Measurements from ENCODE around the gene CHST12.
"Not testable (repeated sequence)": the region's sequence is repeated elsewhere in the genome, so short reads cannot be mapped to it uniquely, and the experiment has no call there.

CHST12 gene

DNA sequence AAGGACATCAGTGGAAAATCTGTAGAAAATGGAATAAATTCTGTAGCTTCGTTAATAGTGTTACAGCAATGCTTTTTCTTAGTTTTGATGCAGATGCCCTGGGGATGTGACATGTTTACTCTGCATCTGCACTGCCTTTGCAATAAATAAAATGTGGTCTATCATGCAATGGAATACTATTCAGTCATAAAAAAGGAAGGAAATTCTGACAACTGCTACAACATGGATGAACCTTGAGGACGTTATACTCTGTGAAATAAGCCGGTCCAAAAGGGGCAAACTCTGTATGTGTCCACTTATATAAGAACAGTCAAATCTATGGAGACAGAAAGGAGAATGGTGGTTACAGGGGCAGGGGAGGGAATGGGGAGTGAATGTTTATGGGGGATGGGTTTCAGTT is 59.3 kb downstream of the CHST12 start:
- no peak for DNase-seq (ENCODE audit: low read depth)
- TF ChIP-seq POLR2A (IDR thresholded peaks at IDR 0.05; ENCODE audit: extremely low read depth, insufficient read length): no peak
- TF ChIP-seq, protein P1, sequence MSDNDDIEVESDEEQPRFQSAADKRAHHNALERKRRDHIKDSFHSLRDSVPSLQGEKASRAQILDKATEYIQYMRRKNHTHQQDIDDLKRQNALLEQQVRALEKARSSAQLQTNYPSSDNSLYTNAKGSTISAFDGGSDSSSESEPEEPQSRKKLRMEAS (IDR thresholded peaks at IDR 0.05; ENCODE audit: low read depth, low read length): no peak
- TF ChIP-seq MYC (IDR thresholded peaks at IDR 0.05; ENCODE audit: low read depth, low read length): no peak
- TF ChIP-seq, protein P2, sequence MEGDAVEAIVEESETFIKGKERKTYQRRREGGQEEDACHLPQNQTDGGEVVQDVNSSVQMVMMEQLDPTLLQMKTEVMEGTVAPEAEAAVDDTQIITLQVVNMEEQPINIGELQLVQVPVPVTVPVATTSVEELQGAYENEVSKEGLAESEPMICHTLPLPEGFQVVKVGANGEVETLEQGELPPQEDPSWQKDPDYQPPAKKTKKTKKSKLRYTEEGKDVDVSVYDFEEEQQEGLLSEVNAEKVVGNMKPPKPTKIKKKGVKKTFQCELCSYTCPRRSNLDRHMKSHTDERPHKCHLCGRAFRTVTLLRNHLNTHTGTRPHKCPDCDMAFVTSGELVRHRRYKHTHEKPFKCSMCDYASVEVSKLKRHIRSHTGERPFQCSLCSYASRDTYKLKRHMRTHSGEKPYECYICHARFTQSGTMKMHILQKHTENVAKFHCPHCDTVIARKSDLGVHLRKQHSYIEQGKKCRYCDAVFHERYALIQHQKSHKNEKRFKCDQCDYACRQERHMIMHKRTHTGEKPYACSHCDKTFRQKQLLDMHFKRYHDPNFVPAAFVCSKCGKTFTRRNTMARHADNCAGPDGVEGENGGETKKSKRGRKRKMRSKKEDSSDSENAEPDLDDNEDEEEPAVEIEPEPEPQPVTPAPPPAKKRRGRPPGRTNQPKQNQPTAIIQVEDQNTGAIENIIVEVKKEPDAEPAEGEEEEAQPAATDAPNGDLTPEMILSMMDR (IDR thresholded peaks at IDR 0.05; ENCODE audit: low read depth, low read length): no peak
- H3K4me3 ChIP-seq (ENCODE audit: low read depth, low read length): no peak overlapping the region

DNA sequence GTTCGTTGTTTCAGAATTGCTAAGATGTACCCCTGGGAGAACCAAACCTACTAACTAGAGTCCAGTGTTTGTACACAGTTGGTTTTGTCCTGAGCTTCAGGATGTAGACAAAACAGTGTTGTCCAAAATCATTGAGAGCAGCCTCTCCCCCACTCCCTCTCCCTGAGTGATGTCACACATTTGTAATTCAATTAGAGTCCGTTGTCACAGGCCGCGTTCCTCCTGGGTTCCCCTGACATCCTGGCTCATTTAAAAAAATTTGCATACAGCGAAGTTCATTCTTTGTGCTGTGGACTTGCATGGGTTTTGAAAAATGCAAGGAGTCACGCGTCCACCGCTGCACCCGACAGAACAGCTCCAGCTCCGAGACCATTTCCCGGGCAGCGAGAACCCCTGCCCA is 62.5 kb downstream of the CHST12 start:
- TF ChIP-seq, protein P2 (IDR thresholded peaks at IDR 0.05; ENCODE audit: low read depth, low read length): no peak
- TF ChIP-seq, protein P1 (IDR thresholded peaks at IDR 0.05; ENCODE audit: low read depth, low read length): no peak
- no peak for TF ChIP-seq MYC (IDR thresholded peaks at IDR 0.05; ENCODE audit: low read depth, low read length)
- TF ChIP-seq POLR2A (IDR thresholded peaks at IDR 0.05; ENCODE audit: extremely low read depth, insufficient read length): no peak
- no peak for DNase-seq (ENCODE audit: low read depth)
- no peak overlapping the region for H3K4me3 ChIP-seq (ENCODE audit: low read depth, low read length)

DNA sequence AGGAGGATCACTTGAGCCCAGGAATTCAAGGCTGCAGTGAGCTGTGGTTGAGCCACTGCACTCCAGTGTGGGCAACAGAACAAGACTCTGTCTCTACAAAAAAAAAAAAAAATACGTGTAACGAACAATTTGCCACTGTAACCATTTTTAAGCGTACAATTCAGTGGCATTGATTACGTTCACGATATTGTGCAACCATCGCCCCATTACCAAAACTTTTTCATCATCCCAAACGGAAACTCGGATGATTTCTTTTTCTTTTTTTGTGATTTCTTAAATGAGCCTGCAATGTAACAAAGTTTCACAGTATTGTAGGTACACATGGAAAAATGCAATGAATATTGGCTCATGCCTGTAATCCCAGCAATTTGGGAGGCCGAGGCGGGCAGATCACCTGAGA is 63.3 kb downstream of the CHST12 start:
- TF ChIP-seq MYC (IDR thresholded peaks at IDR 0.05; ENCODE audit: low read depth, low read length) (no peak), POLR2A (IDR thresholded peaks at IDR 0.05; ENCODE audit: extremely low read depth, insufficient read length) (no peak)
- TF ChIP-seq, protein P1 (IDR thresholded peaks at IDR 0.05; ENCODE audit: low read depth, low read length): no peak
- TF ChIP-seq, protein P2 (IDR thresholded peaks at IDR 0.05; ENCODE audit: low read depth, low read length): no peak
- no peak for DNase-seq (ENCODE audit: low read depth)
- H3K4me3 ChIP-seq (ENCODE audit: low read depth, low read length): no peak overlapping the region

DNA sequence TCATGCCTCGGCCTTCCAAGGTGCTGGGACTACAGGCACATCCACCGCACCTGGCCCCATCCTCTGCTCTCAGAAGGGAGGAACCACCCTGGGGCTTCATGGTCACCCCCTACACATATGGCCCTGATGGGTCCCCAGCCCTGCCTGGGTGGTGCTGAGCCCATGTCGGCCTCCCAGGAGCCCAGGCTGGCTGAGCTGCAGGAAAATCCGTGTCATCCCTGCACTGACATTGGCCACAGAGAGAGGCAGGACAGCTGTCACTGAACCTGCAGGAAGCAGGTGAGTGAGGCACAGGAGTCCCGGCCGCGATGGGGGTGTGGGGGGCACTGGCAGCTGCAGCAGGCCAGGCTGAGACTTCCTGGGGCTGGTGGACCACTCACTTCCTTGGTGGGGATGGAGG is 64.8 kb downstream of the CHST12 start:
- no peak for DNase-seq (ENCODE audit: low read depth)
- TF ChIP-seq, protein P1 (IDR thresholded peaks at IDR 0.05; ENCODE audit: low read depth, low read length): no peak
- TF ChIP-seq, protein P2 (IDR thresholded peaks at IDR 0.05; ENCODE audit: low read depth, low read length): no peak
- no peak for TF ChIP-seq POLR2A (IDR thresholded peaks at IDR 0.05; ENCODE audit: extremely low read depth, insufficient read length)
- no peak for TF ChIP-seq MYC (IDR thresholded peaks at IDR 0.05; ENCODE audit: low read depth, low read length)
- no peak overlapping the region for H3K4me3 ChIP-seq (ENCODE audit: low read depth, low read length)

DNA sequence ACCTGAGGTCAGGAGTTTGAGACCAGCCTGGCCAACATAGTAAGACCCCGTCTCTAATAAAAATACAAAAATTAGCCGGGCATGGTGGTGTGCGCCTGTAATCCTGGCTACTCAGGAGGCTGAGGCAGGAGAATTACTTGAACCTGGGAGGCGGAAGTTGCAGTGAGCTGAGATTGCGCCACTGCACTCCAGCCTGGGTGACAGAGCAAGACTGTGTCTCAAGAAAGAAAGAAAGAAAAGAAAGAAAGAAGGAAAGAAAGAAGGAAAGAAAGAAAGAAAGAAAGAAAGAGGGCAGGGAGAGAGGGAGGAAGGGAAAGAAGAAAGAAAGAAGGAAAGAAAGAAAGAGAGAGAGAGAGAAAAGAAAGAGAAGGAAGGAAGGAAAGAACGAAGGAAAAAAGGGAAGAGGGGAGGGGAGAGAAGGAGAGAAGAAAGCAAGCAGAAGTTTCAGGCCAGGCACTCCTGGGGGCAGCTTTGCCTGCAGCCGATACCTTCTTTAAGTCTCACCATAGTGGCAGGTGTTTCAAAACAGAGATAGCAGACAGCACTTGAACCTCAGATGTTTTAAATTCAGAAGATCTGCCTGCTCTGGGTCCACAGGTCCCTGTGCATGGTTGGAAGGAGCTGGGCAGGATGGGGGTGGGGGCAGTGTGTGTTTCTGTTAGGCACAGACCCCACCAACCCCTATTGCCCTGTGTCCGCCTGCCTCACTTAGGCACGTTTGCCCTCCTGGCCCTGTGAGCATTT is 66.2 kb downstream of the CHST12 start:
- H3K4me3 ChIP-seq (ENCODE audit: low read depth, low read length); DNase-seq (ENCODE audit: low read depth): not testable (repeated sequence)

DNA sequence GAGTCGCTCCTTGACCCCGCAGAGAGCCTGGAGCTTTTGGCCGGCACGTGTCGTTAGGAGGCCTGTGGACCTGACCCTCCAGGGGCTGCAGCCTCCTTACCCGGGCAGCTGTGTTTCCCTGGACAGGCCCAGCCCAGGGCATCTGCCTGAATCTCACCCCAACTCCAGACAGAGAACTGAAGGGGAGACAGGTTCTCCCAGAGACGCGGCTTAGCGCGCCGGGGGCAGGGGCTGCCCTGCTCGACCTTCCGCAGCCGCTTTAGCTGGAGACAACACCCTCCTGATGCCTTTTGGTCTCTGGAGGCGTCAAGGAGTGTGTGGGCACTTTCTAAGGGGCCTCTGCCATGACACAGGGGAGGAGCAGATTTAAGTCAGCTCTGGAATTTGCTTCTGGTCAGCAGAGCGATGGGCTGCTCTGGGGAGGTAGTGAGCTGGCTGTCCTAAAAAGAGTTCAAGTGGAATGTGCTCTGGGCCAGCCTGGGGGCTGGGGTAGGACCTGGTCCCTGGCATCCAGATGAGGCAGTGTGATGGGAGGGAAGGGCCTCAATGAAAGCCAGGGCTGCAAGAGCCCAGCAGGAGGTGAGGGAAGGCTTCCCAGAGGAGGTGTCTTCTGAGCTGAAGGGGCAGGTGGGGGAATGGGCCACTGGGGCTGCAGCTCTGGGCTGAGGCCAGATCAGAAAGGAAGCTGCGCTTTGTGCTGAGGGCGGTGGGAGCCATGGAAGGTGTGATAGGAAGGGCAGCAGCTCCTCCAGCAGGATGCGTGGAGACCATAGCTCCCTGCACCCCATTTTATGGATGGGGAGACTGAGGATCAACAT is 67.0 kb downstream of the CHST12 start:
- TF ChIP-seq POLR2A (IDR thresholded peaks at IDR 0.05; ENCODE audit: extremely low read depth, insufficient read length) (no peak), MYC (IDR thresholded peaks at IDR 0.05; ENCODE audit: low read depth, low read length) (no peak)
- TF ChIP-seq, protein P2 (IDR thresholded peaks at IDR 0.05; ENCODE audit: low read depth, low read length): no peak
- TF ChIP-seq, protein P1 (IDR thresholded peaks at IDR 0.05; ENCODE audit: low read depth, low read length): no peak
- DNase-seq (ENCODE audit: low read depth): no peak
- no peak overlapping the region for H3K4me3 ChIP-seq (ENCODE audit: low read depth, low read length)
